ENCODE results near the gene CYP8B1.

Gene CYP8B1

GRCh38 chr3:42850263-42850662, 25.4 kb downstream of the CYP8B1 start:
- DNase-seq = no peak

- no peak for DNase-seq
Observed at GRCh38 chr3:42849017-42849416, 26.7 kb downstream of the CYP8B1 start.

- DNase-seq = no peak
Observed at GRCh38 chr3:42847731-42848130, 27.9 kb downstream of the CYP8B1 start.

- no peak for DNase-seq
Observed at GRCh38 chr3:42846685-42847522, 28.8 kb downstream of the CYP8B1 start.

GRCh38 chr3:42844815-42845214, 30.9 kb downstream of the CYP8B1 start:
- no peak for DNase-seq

- no peak for DNase-seq
Observed at GRCh38 chr3:42844412-42844713, 31.3 kb downstream of the CYP8B1 start.

GRCh38 chr3:42843713-42844411, 31.8 kb downstream of the CYP8B1 start:
- no peak for DNase-seq

- DNase-seq = no peak
Observed at GRCh38 chr3:42841332-42841731, 34.3 kb downstream of the CYP8B1 start.

- DNase-seq = peak; percentile 40
Observed at GRCh38 chr3:42839616-42840015, 36.1 kb downstream of the CYP8B1 start.

- no peak for DNase-seq
Observed at GRCh38 chr3:42838571-42838970, 37.1 kb downstream of the CYP8B1 start.

GRCh38 chr3:42836150-42837123, 39.2 kb downstream of the CYP8B1 start:
- DNase-seq = no peak

- DNase-seq = peak; percentile 42
Observed at GRCh38 chr3:42831321-42831713, 44.4 kb downstream of the CYP8B1 start.

GRCh38 chr3:42830437-42831320, 45.0 kb downstream of the CYP8B1 start:
- no peak for DNase-seq

GRCh38 chr3:42829628-42830436, 45.8 kb downstream of the CYP8B1 start:
- DNase-seq = no peak

- no peak for DNase-seq
Observed at GRCh38 chr3:42829083-42829627, 46.5 kb downstream of the CYP8B1 start.

- DNase-seq = no peak
Observed at GRCh38 chr3:42827654-42828053, 48.0 kb downstream of the CYP8B1 start.

- no peak for DNase-seq
Observed at GRCh38 chr3:42827023-42827422, 48.7 kb downstream of the CYP8B1 start.

GRCh38 chr3:42826141-42826540, 49.5 kb downstream of the CYP8B1 start:
- DNase-seq = no peak

GRCh38 chr3:42823351-42823750, 52.3 kb downstream of the CYP8B1 start:
- peak; percentile 82 for DNase-seq

GRCh38 chr3:42822828-42823227, 52.9 kb downstream of the CYP8B1 start:
- DNase-seq = peak; percentile 29
